Activated CD4-positive, CD25-positive, alpha-beta regulatory T cell treated with anti-CD3 and anti-CD28 coated beads, Interleukin-2, amount 50 U/mL, for 24 hours (primary cell): ENCODE data around the gene MRPL12.

Experiments used
- ATAC-seq, 2 donors: fragments of 150-1000 bp; cut with Tn5 transposase; one replicate each; pipeline ENCODE4 v1.10.0; 2021; ENCODE audit warnings: mild to moderate bottlenecking in 1 of 2, moderate library complexity in 1 of 2

Gene MRPL12

GRCh38 chr17:81703747-81704654, 834 bp downstream of the MRPL12 start:
- ATAC-seq, result peak; percentile 2 to 7

DNA sequence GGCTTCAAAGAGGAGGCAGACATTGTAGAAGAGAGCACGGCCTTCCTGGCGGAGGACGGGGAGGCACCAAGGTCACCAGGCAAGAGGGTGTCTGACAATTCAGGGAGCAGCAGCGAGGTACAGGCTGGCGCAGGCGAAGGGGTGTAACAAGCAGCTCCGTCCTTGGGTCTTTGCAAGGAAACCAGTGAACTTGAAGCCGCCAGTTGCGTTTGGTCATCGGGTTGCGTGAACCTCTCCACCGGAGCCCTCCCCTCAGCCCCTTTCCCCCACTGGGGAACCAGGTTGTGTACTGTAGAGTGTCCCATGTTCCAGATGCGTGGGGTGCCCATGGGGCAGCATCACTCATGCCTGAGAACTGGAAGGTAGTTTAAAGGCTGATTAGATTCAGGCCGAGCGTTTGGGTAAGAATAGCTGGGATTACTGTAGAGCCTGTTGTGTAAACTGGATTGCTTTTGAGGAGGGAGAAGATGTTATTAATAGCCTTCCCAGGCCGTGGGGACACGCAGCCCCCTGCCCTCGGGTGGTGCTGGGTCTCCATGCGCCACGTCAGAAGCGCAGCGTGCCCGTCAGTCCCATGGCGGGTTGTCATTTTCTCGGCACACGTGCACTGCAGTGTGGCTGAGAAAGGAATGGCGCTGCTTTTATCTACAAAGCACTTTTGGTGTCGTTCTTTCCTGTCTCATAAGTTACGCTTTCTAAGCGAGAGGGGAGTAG, 2.5 kb downstream of the MRPL12 start:
- ATAC-seq, result no peak

GRCh38 chr17:81706232-81706611, 3.1 kb downstream of the MRPL12 start:
- ATAC-seq, result no peak

DNA sequence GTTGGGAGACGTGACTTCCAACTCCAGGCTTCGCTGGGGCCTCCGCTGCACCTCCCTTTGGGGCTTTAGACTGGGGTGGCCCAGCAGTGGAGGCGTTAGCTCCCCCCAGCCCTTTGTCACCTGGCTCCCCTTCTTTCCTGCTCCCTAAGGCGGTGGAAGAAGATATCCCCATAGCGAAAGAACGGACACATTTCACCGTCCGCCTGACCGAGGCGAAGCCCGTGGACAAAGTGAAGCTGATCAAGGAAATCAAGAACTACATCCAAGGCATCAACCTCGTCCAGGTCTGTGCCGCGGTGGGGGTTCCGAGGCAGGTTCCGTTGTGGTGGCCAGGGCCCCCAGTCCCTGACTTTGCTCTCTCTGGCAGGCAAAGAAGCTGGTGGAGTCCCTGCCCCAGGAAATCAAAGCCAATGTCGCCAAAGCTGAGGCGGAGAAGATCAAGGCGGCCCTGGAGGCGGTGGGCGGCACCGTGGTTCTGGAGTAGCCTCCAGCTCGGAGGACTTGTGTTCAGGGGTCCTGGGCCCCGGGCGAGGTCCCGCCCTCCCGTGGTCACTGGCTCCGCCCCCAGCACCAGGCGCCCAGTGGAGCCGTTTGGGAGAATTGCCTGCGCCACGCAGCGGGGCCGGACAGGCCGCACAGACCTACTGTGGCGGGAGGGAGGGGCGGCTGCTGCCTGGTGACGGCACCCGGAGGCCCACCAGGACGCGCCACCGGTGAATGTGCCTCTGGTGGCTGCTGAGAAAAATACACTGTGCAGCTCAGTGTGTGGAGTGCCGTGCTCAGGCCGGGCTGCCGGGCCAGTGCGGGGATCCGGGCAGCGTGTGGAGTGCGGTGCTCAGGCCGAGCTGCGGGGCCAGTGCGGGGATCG, 3.8 kb downstream of the MRPL12 start:
- ATAC-seq, result no peak

DNA sequence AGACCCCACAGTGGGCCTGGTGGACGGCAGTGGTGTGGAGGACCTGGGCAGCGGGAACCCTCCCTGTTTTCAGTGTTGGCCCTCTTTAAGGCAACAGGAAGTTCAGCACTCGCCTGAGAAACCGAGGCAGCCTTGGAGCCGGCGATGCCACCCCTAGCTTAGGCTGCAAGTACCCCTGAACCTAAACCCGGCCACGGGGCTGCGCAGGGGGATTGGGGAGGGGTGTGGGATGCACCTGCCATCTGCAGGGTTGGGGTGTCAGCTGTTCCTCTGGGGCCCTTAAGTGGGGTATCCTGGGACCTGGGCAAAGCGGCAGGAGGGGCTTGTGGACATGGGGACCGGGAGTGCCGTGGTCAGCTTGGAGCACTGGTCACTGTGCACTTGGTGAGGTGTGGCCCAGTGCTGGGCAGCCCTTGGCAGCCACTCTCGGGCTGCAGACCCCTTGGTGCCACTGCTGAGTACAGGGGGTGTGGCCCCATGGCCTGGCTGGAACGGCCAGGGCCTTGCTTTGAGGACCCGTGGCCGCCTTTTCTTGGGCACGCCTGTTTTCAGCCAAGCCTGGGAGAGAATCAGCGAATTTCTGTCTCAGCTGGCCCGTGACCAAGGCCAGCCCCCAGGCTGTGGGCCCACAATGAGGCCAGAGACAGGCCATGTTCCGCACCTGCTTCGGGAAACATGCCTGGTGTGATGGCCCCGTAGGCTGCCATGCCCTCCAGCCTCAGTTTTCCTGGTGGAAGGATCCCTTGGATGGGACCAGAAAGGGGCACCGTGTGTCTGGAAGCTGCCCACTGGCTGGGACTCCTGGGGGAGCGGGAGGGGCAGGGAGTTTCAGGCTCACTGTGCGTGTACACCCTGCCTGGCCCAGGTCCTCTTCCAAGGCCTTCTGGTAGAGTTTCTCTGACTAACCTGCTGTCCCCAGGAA, 4.8 kb downstream of the MRPL12 start:
- no peak for ATAC-seq

DNA sequence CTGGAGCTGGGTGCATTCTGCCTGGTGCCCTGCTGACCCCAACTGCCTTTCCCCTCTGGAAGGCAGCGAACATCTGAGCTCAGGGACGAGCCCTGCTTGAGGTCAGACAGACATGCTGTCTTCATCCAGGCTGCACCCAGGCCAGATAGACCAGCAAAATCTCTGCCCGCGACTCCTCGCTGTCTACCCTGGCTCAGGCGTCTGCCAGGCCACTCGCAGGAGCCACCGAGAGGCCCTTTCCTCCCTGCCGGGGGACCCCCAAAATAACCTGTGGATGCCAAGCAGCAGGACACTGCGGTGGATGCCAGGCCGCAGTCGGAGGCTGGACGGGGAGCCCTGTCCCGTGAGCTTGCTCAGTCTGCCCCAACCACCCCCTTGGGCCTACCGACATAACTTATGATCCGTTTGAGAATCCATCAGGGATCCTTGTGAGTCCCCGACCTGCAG, 5.6 kb downstream of the MRPL12 start:
- no peak for ATAC-seq

DNA sequence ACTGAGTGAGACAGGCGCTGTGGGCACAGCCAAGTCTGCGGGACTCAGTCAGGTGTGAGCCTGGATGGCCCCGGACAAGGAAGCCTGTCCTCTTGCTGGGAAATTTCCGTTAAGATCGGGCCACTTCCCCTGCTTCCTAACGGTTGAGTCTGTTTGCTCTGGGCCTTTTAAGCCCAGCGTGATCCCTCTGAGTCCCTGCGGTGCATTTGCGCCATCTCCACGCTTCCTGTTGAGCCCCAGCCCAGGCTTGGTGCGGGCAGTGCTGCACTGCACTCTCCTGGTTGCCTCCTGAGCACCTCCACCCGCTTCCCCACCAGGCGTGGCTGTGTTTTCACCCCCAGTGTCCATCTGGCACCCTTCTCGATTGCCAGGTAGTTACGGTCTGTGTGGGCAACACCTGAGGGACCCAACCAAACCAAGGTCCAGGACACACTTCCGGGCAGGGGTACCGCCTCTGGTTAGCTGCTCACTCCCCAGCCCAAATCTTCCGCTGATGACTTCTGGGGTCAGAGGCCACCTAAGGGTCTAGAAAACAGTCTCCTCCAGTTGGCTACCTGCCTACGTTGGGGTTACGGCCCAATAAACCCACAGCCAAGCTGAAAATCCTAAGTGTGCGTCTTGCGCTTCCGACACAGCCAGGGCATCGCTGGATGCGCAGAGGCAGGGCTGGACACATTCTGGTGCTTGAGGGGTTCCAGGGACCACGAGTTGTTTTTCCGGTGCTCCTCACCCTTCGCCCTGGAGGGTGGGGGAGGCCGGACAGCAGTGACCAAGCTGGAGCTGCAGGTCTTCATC, 7.5 kb downstream of the MRPL12 start:
- no peak for ATAC-seq

GRCh38 chr17:81711814-81712467, 8.8 kb downstream of the MRPL12 start, which contains the start of gene SLC25A10:
Gene SLC25A10, plus strand, starts transcription at chr17:81712284. Its CDS starts 143 bp downstream, at chr17:81712427.
- ATAC-seq, result peak; percentile 88 to 89

GRCh38 chr17:81712468-81713003, 9.4 kb downstream of the MRPL12 start:
- ATAC-seq, result peak in 1 of 2 donors; percentile 5

DNA sequence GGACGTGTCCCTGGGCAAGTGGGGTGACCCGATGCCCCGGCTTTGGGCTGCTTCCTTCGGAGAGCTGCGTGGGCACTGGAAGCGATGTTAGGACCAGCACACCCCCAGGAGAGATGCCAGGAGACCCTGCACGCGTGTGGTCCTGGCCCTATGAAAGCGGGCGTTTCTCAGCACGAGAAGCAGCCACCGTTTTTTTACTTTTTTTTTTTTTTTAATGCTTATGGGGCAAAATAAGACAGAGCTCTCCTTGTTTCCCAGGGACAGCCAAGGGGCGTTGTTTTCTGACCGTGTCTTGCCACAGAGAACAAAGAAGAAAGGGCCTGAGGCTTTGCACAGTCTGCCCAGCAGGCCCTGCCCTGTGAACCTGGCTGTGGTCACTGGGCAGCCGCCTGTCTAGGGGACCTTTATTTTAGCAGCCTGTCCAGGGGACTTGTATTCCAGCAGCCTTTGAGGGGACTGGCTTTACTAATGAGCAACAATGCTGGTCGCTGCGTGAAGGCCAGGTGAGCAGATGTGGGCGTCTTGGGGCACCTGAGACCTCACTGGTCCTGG, 9.9 kb downstream of the MRPL12 start:
- no peak for ATAC-seq

GRCh38 chr17:81713556-81714411, 10.6 kb downstream of the MRPL12 start:
- ATAC-seq, result no peak

GRCh38 chr17:81714412-81715106, 11.4 kb downstream of the MRPL12 start:
- no peak for ATAC-seq

DNA sequence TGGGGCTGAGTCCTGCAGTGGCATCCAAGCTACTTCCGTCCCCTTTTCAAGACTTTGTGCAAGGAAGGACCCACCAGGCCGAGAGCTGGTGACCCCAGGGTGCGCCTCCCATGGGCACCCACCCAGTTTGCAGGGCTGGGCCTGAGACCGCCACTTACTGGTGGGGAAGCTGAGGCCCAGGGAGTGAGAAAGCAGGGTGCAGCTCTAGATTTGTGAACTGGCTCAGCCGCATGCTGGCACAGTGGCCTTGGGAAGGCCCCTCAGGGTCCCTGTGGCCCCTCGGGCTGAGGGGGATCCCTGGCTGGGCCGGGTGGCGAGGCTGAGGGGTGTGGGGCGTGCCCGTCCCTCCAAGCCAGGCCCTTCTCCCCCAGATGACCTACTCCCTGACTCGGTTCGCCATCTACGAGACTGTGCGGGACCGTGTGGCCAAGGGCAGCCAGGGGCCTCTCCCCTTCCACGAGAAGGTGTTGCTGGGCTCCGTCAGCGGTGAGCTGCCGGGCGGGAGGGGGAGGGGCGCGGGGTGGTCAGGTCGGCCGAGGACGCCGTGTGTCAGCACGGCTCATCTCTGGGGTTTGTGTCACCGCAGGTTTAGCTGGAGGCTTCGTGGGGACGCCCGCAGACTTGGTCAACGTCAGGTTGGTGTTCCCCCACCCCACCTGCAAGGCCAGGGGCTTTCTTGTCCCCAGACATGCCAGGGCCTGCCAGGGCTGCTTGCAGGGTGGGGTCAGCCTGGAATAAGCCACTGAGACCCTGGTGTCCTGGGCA, 12.1 kb downstream of the MRPL12 start:
- ATAC-seq, result no peak

GRCh38 chr17:81715872-81716673, 12.9 kb downstream of the MRPL12 start:
- no peak for ATAC-seq

DNA sequence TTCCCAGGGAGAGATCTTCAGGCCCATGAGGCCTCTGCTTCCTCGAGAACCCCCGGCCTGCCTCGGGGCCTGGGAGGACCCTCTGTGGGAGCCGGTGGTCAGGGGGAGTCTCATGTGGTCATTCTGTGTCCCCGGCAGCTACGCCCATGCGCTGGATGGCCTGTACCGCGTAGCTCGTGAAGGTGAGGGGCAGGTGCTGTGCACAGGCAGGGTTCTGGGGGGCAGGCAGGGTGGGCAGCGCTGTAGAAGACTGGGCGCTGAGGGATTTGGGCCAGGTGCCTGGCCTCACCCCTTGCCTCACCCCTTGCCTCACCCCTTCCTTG, 13.5 kb downstream of the MRPL12 start:
- no peak for ATAC-seq

DNA sequence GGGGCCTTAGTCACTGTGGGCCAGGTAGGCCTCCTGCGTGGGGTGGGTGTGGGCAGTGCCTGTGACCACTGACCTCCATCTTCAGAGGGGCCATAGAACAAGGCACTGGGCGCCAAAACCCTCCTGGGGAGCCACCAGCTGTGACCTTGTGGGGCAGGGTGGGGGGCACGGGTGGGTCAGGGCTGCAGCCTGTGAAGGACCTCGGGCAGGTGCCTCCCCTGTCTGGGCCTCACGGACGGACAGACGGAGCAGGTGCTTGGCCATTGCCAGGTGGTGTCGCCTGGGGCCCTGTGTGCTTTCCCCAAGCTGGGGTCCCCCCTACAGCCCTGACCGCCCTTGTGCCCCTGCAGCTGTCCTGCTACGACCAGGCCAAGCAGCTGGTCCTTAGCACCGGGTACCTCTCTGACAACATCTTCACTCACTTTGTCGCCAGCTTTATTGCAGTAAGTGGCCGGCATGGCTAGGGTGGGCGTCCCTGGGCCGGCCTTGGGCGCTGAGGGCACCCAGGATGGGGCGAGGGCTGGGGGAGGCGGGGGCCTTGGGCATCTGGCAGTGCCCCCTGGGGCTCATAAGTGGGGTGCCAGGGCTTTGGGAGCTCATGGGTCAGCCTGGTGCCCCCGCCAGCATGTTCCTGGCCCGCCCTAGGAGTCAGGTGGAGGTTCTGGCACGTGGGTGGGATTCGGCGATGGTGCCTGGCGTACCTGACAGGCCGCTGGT, 14.0 kb downstream of the MRPL12 start:
- no peak for ATAC-seq
